Epithelial cell of esophagus (primary cell): Measurements from ENCODE around the gene TEX53.

ENCODE experiments used
- DNase-seq: peaks from one replicate; pipeline ENCODE4 v3.0.0; 2010; ENCODE audit warnings: low read depth
- H3K4me3 ChIP-seq: 2 replicates; pipeline ENCODE4 v1.5.1; 2011; ENCODE audit warnings: mild to moderate bottlenecking, low read length, control low read depth
- TF ChIP-seq, protein P1 (sequence below): IDR thresholded peaks from 2 replicates; pipeline ENCODE4 v1.5.1; 2011; ENCODE audit warnings: low read depth, mild to moderate bottlenecking, low read length, control low read depth, inconsistent platforms; ENCODE audit not compliant: insufficient read depth; ENCODE audit errors: missing control alignments

Gene TEX53

DNA sequence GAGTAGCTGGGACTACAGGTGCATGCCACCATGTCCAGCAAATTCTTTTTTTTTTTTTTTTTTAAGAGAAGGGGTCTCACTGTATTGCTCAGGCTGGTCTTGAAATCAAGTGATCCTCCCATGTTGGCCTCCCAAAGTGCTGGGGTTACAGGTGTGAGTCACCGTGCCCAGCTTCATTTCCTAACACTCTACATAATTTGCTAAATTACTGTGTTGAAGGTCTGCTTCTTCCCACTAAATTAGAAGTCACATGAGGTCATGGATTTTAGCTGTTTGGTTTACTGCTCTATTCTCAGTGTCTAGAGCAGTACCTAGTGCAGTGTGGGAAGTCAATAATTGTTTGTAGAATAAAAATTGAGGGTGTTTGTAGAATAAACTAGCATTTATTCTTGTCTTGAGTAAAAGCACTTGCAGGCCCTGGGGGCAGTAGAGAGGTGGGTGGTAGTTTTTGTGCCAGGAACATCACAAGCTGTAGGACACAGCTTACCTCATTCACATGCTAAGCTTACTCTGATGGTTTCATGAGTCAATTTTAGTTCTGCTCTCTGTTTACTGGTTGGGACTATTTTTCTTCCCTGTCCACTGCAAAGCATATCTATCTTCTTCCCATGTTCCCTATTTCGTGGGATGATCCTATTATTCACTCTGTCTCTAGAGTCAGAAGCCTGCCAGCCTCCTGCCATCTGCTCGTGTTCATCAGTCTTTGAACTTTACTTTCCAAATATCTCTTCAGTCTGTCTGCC lies 17.4 kb upstream of the TEX53 start:
- no peak for DNase-seq
- no peak overlapping the region for H3K4me3 ChIP-seq
- TF ChIP-seq, protein P1, sequence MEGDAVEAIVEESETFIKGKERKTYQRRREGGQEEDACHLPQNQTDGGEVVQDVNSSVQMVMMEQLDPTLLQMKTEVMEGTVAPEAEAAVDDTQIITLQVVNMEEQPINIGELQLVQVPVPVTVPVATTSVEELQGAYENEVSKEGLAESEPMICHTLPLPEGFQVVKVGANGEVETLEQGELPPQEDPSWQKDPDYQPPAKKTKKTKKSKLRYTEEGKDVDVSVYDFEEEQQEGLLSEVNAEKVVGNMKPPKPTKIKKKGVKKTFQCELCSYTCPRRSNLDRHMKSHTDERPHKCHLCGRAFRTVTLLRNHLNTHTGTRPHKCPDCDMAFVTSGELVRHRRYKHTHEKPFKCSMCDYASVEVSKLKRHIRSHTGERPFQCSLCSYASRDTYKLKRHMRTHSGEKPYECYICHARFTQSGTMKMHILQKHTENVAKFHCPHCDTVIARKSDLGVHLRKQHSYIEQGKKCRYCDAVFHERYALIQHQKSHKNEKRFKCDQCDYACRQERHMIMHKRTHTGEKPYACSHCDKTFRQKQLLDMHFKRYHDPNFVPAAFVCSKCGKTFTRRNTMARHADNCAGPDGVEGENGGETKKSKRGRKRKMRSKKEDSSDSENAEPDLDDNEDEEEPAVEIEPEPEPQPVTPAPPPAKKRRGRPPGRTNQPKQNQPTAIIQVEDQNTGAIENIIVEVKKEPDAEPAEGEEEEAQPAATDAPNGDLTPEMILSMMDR = no peak

DNA sequence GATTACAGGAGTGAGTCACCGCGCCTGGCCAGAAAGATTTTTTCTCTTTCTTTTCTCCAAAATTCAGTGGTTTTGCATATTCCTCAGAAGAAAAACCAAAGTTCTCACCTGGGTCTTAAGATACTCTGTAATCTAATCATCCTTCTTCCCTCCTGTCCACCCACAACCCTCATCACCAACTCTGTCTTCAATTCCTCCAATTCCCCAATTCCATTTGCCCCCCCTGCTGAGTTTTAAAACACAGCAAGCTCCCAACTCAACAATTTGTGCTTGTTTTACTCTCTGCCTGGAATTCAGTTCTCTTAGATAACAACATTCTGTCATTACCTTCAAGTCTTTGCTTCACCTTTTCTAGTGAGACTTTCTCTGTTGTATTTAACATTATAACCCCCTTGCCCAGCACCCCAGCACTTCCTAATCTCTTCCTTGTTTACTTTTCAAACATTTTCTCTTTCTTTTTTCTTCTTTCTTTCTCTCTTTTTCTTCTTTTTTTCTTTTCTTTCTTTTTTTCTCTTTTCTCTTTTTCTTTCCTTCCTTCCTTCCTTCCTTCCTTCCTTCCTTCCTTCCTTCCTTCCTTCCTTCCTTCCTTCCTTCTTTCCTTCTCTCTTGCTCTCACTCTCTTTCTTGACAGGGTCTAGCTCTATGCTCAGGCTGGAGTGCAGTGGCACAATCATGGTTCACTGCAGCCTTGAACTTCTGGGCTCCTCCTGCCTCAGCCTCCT lies 16.6 kb upstream of the TEX53 start:
- TF ChIP-seq, protein P1 = no peak
- DNase-seq = no peak
- no peak overlapping the region for H3K4me3 ChIP-seq

DNA sequence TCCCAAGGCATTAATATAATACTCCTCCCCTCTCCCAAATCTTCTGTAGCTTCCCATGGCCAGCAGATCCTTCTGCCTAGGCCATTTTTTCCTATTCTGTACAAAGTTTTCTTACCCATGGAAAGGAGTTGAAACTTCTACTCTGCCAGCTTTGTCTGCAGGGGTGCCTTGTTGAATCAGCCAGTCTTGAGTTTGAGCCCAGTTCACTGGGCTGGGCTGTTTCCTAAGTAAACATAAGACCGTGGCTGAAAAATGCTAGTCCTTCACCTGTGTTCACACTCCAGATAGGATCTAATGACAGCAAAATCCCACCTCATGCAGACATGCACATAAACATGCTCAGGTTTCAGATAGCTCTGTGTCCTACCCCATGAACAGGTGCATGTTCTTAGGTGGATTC lies 14.0 kb upstream of the TEX53 start:
- H3K4me3 ChIP-seq = no peak overlapping the region
- TF ChIP-seq, protein P1 = no peak
- DNase-seq = no peak

DNA sequence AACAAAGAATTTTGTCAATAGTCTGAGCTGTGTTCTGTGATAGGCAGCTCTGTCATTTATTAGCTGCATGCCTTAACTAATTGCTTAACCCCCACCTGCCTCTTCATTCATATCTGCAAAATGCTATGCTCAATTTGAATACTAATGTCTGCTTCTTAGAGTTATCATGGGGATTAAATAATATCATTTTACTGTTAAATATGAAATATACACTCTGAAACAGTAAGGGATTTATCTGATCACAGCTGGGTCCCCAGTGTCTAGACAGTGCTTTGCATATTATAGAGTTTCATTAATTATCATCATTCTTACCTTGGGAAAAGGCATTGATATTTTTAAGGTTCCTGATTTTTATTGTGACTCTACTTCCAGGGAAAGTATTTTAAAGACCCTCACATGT lies 12.4 kb upstream of the TEX53 start:
- H3K4me3 ChIP-seq = no peak overlapping the region
- DNase-seq = no peak
- TF ChIP-seq, protein P1 = no peak

DNA sequence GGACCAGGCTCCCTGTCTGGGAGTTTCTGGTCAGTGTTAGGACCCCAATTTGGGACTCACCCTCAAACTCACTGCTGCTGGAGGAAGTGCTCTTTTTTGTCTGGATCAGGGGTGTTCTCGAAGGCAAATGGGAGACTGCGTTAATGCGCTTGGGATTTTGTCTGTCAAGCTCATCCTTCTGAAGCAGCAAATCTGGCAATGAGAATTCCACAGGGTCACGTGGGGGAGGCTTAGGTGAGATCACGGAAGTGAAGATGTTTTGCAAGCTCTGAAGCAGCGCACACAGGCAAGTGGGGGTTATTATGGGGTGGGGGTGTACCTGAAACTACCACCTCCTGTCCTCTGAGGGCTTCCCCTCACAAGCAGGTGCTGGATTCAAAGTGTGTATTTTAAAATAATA lies 10.5 kb upstream of the TEX53 start:
- no peak for DNase-seq
- H3K4me3 ChIP-seq = no peak overlapping the region
- TF ChIP-seq, protein P1 = no peak

DNA sequence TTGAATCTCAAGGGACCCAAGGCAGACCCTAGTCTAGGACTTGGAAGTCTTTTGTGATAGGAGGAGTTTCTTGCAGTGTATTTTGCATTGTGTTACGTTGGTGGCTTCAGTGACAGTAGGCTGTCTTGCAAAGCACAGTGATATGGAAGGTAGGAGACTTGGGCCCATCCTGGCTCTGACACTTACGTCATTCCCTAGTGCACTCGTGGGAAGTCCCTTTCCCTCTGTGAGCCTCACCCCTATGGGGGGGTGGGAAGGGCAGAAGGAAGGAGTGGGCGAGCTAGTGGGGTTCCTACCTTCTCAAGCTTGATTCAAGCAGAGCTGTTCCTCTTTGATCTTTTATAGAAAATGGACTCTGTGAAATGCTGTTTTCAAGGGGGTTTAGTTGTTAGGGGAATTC lies 9.2 kb upstream of the TEX53 start:
- TF ChIP-seq, protein P1 = no peak
- no peak overlapping the region for H3K4me3 ChIP-seq
- no peak for DNase-seq
